ENCODE measurements around the gene MR1.

The MR1 gene

DNA sequence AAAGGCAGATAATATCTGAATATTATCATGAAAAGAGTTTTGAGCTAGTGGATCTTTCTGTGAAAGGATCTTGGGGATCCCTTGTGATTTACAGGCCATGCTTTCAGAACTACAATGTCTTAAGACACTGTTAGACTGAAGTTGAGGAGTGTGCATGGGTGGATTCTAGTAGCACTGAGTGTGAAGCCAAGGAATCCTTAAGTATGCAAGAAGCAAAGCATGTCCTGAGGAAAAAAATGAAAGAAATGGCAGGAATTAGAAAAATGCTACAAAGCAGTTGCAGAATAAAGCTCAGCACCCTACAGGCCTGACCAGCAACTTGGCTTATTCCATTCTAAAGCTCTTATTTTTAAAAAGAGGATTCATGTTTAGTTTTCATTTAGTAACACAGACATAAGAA is 23.0 kb upstream of the MR1 start:
- H3K4me3 ChIP-seq (ENCODE audit: control insufficient read depth, low read depth, low read length): no peak overlapping the region
- peak; percentile 46 for DNase-seq (ENCODE audit: low read depth)
- TF ChIP-seq, protein P1, sequence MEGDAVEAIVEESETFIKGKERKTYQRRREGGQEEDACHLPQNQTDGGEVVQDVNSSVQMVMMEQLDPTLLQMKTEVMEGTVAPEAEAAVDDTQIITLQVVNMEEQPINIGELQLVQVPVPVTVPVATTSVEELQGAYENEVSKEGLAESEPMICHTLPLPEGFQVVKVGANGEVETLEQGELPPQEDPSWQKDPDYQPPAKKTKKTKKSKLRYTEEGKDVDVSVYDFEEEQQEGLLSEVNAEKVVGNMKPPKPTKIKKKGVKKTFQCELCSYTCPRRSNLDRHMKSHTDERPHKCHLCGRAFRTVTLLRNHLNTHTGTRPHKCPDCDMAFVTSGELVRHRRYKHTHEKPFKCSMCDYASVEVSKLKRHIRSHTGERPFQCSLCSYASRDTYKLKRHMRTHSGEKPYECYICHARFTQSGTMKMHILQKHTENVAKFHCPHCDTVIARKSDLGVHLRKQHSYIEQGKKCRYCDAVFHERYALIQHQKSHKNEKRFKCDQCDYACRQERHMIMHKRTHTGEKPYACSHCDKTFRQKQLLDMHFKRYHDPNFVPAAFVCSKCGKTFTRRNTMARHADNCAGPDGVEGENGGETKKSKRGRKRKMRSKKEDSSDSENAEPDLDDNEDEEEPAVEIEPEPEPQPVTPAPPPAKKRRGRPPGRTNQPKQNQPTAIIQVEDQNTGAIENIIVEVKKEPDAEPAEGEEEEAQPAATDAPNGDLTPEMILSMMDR (IDR thresholded peaks at IDR 0.05; ENCODE audit: control insufficient read depth, insufficient read depth, low read depth, low read length, missing control alignments): no peak

DNA sequence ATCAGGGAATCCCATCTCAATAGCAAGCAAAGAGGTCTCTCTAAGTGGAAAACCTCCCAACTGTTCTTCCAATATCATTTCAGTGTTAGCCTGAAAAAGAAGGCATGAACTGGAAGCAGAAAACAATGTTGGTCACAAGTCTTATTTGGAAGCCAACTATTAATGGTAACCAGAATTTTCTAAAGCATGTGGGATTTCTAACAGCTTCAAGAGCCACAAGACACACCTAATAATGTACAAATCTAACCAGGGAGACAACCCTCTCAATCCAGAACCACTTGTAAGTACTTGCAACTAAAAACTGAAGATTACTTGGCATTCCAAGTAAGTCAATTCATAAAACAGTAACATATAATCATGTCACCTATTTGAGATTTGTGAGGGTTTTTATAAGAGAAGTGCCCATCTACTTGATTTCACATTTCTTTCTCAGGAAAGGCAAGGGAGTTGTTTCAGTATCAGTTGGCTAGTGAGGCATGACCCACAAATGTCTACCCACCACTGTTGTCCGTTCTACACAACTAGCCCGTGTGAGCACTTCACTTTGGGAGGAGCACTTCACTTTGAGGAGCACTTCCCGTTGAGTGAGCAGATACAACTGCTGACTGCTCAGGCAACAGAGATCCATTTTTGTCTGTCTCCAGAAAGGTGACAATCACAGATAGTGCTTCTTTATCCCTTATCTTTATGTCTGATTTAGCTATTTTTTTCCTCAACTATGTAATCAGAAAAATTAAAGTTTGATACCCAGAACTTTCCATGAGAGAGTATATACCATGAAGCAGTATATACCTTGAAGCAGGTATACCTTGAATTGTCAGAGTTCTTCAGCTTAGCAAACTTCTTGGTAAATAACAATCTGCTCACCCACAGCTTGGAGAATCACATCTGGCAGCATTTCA is 22.2 kb upstream of the MR1 start:
- TF ChIP-seq, protein P1 (IDR thresholded peaks at IDR 0.05; ENCODE audit: control insufficient read depth, insufficient read depth, low read depth, low read length, missing control alignments): no peak
- no peak for DNase-seq (ENCODE audit: low read depth)
- no peak overlapping the region for H3K4me3 ChIP-seq (ENCODE audit: control insufficient read depth, low read depth, low read length)

DNA sequence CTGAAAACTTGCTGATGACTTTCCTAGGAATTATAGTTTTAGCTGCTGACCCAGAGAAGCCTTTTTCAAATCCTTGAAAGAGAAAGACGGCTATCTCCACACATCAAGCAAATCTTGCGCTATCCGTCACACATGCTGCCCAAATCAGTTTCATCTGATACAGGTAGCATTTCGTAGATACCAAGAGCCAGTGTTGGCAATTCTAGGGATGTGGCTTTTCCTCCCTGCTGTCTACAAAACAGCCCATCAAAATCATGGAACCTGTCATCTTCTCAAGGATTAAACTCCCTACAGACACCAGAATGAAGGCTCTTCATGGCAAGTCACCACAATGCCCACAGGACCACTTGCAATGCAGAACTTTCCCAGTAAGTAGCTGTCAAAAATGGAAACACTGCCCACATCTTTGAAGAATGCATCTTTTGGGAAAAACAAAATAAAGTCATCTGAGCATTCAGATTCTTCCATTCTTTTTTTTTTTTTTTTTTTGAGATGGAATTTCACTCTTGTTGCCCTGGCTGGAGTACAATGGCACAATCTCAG is 21.5 kb upstream of the MR1 start:
- DNase-seq (ENCODE audit: low read depth): no peak
- TF ChIP-seq, protein P1 (IDR thresholded peaks at IDR 0.05; ENCODE audit: control insufficient read depth, insufficient read depth, low read depth, low read length, missing control alignments): no peak
- H3K4me3 ChIP-seq (ENCODE audit: control insufficient read depth, low read depth, low read length): no peak overlapping the region

DNA sequence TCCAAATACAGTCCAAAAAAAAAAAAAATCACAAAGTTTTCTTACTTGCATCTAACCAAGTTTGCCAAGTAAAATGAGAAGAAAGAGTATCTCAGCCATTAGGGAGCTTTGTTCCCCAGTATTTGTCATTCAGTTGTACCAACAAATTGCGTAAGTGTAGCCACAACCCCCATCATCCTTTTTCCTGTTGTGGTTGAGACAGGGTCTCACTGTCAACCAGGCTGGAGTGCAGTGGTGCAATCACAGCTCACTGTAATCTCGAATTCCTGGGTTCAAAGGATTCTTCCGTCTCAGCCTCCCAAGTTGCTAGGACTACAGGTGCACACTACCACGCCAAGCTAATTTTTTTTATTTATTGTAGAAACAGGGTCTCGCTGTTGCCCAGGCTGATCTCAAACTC is 20.6 kb upstream of the MR1 start:
- H3K4me3 ChIP-seq (ENCODE audit: control insufficient read depth, low read depth, low read length): no peak overlapping the region
- TF ChIP-seq, protein P1 (IDR thresholded peaks at IDR 0.05; ENCODE audit: control insufficient read depth, insufficient read depth, low read depth, low read length, missing control alignments): no peak
- no peak for DNase-seq (ENCODE audit: low read depth)

DNA sequence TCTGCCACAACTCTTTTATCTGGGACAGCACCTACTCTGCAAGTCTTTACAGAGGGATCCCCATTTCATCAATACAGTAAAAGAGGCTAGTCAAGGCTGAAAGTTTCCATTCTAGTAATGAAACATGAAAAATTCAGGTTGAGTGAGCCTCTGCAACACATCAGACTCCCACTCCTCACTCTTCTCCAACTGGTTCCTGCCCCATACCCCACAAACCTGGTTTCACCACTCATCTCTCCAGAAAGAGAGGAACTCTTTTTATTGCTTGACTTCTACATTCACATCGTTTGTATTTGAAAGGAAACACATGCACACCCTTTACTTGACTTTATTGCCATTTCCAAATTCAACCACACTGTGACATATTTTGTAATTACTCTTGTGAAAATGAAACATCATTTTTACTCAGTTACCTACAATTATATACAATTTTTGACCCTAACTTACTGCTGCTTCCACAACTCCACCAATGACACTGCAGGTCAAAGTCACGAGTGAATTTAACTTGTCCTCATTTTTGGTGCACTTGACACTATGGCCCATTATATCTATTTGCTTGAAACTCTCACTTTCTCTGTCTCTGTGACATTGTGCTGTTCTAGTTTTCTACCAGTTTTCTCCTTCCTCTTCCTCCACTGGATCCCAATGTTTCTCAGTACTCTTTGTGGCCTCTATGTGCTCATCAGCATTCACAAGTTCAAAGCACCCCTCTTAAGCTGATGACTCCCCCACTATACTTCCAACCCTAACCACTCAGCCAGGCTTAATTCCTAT is 19.1 kb upstream of the MR1 start:
- H3K4me3 ChIP-seq (ENCODE audit: control insufficient read depth, low read depth, low read length): no peak overlapping the region
- no peak for DNase-seq (ENCODE audit: low read depth)
- TF ChIP-seq, protein P1 (IDR thresholded peaks at IDR 0.05; ENCODE audit: control insufficient read depth, insufficient read depth, low read depth, low read length, missing control alignments): no peak

DNA sequence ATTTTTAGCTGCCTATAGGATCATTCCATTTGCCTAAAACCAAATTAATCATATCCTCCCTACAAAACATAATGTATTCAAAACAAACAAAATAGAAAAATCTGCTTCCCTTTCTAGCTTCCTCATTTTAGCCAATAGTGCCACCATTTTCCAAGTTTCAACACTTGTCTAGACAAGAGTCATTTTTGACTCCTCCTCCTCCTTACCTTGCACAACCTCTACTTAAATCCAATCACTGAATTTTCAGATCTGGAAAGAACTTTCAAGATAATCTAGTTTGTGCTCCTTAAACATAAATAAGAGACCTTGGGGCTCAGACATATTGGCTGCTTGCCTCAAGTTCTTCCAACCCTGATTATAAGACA is 18.6 kb upstream of the MR1 start:
- TF ChIP-seq, protein P1 (IDR thresholded peaks at IDR 0.05; ENCODE audit: control insufficient read depth, insufficient read depth, low read depth, low read length, missing control alignments): no peak
- H3K4me3 ChIP-seq (ENCODE audit: control insufficient read depth, low read depth, low read length): no peak overlapping the region
- no peak for DNase-seq (ENCODE audit: low read depth)
